ENCODE data around the gene LAMC3. TPM values are rescaled to one million over a fixed set of nuclear protein-coding genes. Genes with fewer than 3 reads are reported as not detected.

The LAMC3 gene
- polyA plus RNA-seq, 1 donor from 2014 or later = 0.04 TPM

DNA sequence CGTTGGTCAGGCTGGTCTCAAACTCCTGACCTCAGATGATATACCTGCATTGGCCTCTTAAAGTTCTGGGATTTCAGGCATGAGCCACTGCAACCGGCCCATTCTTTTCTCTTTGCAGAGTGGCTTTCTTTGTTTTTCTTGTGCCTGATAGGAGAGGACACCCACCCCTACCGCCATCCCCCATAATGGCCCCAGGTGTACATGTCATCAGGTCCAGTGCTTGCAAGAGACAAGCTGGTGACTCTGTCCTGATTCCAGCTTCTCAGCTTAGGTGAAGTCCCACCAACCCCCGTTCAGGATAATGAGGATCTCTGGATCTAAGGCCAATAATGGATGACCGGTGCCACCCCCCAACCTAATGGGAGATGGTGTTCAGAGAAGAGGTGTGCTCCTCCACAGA is 85.0 kb downstream of the LAMC3 start:
- H3K27me3 ChIP-seq (ENCODE audit: insufficient read depth, low read depth, low read length) = peaks cover 20% of the 10 kb centered on the region
- H3K9me3 ChIP-seq (ENCODE audit: low read length) = no peaks in the 10 kb centered on the region
- peaks cover 3% of the 10 kb centered on the region for H3F3A ChIP-seq (ENCODE audit: insufficient read depth, low read length, poor library complexity, severe bottlenecking)
- H2AFZ ChIP-seq (ENCODE audit: low read depth, low read length) = no peak overlapping the region
- no peak for TF ChIP-seq POLR2AphosphoS5 (IDR thresholded peaks at IDR 0.05)
- no peak for TF ChIP-seq CTCF (IDR thresholded peaks at IDR 0.05; ENCODE audit: poor library complexity, severe bottlenecking)
- TF ChIP-seq TAF1 (IDR thresholded peaks at IDR 0.05; ENCODE audit: low read depth) = no peak
- no peak for TF ChIP-seq SMC3 (conservative IDR thresholded peaks at IDR 0.05; ENCODE audit: poor library complexity)
- no peak for TF ChIP-seq RAD21 (conservative IDR thresholded peaks at IDR 0.05)
- TF ChIP-seq EZH2 (IDR thresholded peaks at IDR 0.05; ENCODE audit: borderline replicate concordance, insufficient read depth, low read length, poor library complexity, severe bottlenecking) = no peak
- no peak for TF ChIP-seq MXI1 (conservative IDR thresholded peaks at IDR 0.05; ENCODE audit: poor library complexity, severe bottlenecking)
- no peak for TF ChIP-seq EP300 (conservative IDR thresholded peaks at IDR 0.05; ENCODE audit: poor library complexity, severe bottlenecking)
- no peak for TF ChIP-seq REST (IDR thresholded peaks at IDR 0.05; ENCODE audit: borderline replicate concordance)
- H3K9ac ChIP-seq (ENCODE audit: low read length) = no peak overlapping the region
- H3K27ac ChIP-seq (ENCODE audit: low read length) = no peak overlapping the region
- H3K9me2 ChIP-seq (ENCODE audit: insufficient read depth, low read length) = no peaks in the 10 kb centered on the region
- H3K36me3 ChIP-seq (ENCODE audit: insufficient read depth, low read length) = no peaks in the 10 kb centered on the region
- H4K20me1 ChIP-seq (ENCODE audit: insufficient read depth) = no peaks in the 10 kb centered on the region
- no peak overlapping the region for H3K4me3 ChIP-seq (ENCODE audit: low read length)
- no peaks in the 10 kb centered on the region for H3K79me2 ChIP-seq (replicated peaks; ENCODE audit: insufficient read depth, low read length)
- H3K4me2 ChIP-seq (ENCODE audit: low read length) = no peak overlapping the region

GRCh38 chr9:131094622-131095021 is 85.6 kb downstream of the LAMC3 start:
- H3K4me2 ChIP-seq (ENCODE audit: low read length) = no peak overlapping the region

More at GRCh38 chr9:131094622-131095021, 85.6 kb downstream of the LAMC3 start:
- Histone ChIP-seq H3K79me2 (replicated peaks; ENCODE audit: insufficient read depth, low read length) (no peaks in the 10 kb centered on the region), H3K9me3 (ENCODE audit: low read length) (no peaks in the 10 kb centered on the region), H3F3A (ENCODE audit: insufficient read depth, low read length, poor library complexity, severe bottlenecking) (peaks cover 3% of the 10 kb centered on the region), H3K9ac (ENCODE audit: low read length) (no peak overlapping the region), H4K20me1 (ENCODE audit: insufficient read depth) (no peaks in the 10 kb centered on the region), H3K27ac (ENCODE audit: low read length) (no peak overlapping the region), H3K36me3 (ENCODE audit: insufficient read depth, low read length) (no peaks in the 10 kb centered on the region), H2AFZ (ENCODE audit: low read depth, low read length) (no peak overlapping the region), H3K9me2 (ENCODE audit: insufficient read depth, low read length) (no peaks in the 10 kb centered on the region), H3K4me3 (ENCODE audit: low read length) (no peak overlapping the region), H3K27me3 (ENCODE audit: insufficient read depth, low read depth, low read length) (peaks cover 20% of the 10 kb centered on the region)
- TF ChIP-seq CTCF (IDR thresholded peaks at IDR 0.05; ENCODE audit: poor library complexity, severe bottlenecking) = no peak
- no peak for TF ChIP-seq REST (IDR thresholded peaks at IDR 0.05; ENCODE audit: borderline replicate concordance)
- TF ChIP-seq POLR2AphosphoS5 (IDR thresholded peaks at IDR 0.05) = no peak
- TF ChIP-seq SMC3 (conservative IDR thresholded peaks at IDR 0.05; ENCODE audit: poor library complexity) = no peak
- TF ChIP-seq RAD21 (conservative IDR thresholded peaks at IDR 0.05) = no peak
- TF ChIP-seq MXI1 (conservative IDR thresholded peaks at IDR 0.05; ENCODE audit: poor library complexity, severe bottlenecking) = no peak
- TF ChIP-seq EZH2 (IDR thresholded peaks at IDR 0.05; ENCODE audit: borderline replicate concordance, insufficient read depth, low read length, poor library complexity, severe bottlenecking) = no peak
- no peak for TF ChIP-seq EP300 (conservative IDR thresholded peaks at IDR 0.05; ENCODE audit: poor library complexity, severe bottlenecking)
- TF ChIP-seq TAF1 (IDR thresholded peaks at IDR 0.05; ENCODE audit: low read depth) = no peak

Measured in neural cell (in vitro differentiated cells).